H4 (cell line): Measurements from ENCODE around the gene CNTNAP3. TPM values are rescaled to one million over a fixed set of nuclear protein-coding genes. Genes with fewer than 3 reads are reported as not detected.
"Not testable (repeated sequence)": the region's sequence is repeated elsewhere in the genome, so short reads cannot be mapped to it uniquely, and the experiment has no call there.

Experiments used
- DNase-seq: peaks from one replicate; pipeline ENCODE4 v3.0.0-alpha.2; 2015; ENCODE audit warnings: low spot score
- total RNA-seq: library from RNA; depleted of rRNA; stranded (reverse); fragments of >200 nt; shearing (Covaris generic); gene quantifications from 2 replicates; pipeline ENCODE4 v1.2.3, GENCODE V29; 2014; rRNA removed

CNTNAP3 gene
- total RNA-seq: 12.8 and 18.6 TPM in 2 replicates

- not testable (repeated sequence) for DNase-seq
These were observed at the start of gene CNTNAP3 for GRCh38 chr9:39287980-39288379. TSS of gene CNTNAP3 (minus strand) at chr9:39288167. CDS start at chr9:39288064, 103 bp downstream.

GRCh38 chr9:39279995-39280394, 8.0 kb downstream of the CNTNAP3 start:
- not testable (repeated sequence) for DNase-seq

GRCh38 chr9:39242513-39242912, 45.5 kb downstream of the CNTNAP3 start:
- DNase-seq: not testable (repeated sequence)

GRCh38 chr9:39232130-39232991, 55.6 kb downstream of the CNTNAP3 start:
- DNase-seq: not testable (repeated sequence)

- not testable (repeated sequence) for DNase-seq
These were observed 72.0 kb downstream of the CNTNAP3 start for GRCh38 chr9:39215976-39216375.

- not testable (repeated sequence) for DNase-seq
These were observed 78.2 kb downstream of the CNTNAP3 start for GRCh38 chr9:39209773-39210172.

GRCh38 chr9:39206643-39207042, 81.3 kb downstream of the CNTNAP3 start:
- DNase-seq: not testable (repeated sequence)

- DNase-seq: not testable (repeated sequence)
These were observed 82.1 kb downstream of the CNTNAP3 start for GRCh38 chr9:39205842-39206241.

GRCh38 chr9:39200412-39200811, 87.6 kb downstream of the CNTNAP3 start:
- not testable (repeated sequence) for DNase-seq

GRCh38 chr9:39198000-39198709, 89.8 kb downstream of the CNTNAP3 start:
- not testable (repeated sequence) for DNase-seq

GRCh38 chr9:39171370-39171769, 116.6 kb downstream of the CNTNAP3 start:
- not testable (repeated sequence) for DNase-seq

- not testable (repeated sequence) for DNase-seq
These were observed 130.3 kb downstream of the CNTNAP3 start for GRCh38 chr9:39157714-39158113.

- not testable (repeated sequence) for DNase-seq
These were observed 155.0 kb downstream of the CNTNAP3 start for GRCh38 chr9:39132826-39133552.

GRCh38 chr9:39121401-39121800, 166.6 kb downstream of the CNTNAP3 start:
- not testable (repeated sequence) for DNase-seq

GRCh38 chr9:39111746-39112145, 176.2 kb downstream of the CNTNAP3 start:
- not testable (repeated sequence) for DNase-seq

- no peak for DNase-seq
These were observed 179.8 kb downstream of the CNTNAP3 start for GRCh38 chr9:39108145-39108544.

- not testable (repeated sequence) for DNase-seq
These were observed 190.8 kb downstream of the CNTNAP3 start for GRCh38 chr9:39097208-39097607.

GRCh38 chr9:39085311-39085710, 202.7 kb downstream of the CNTNAP3 start:
- DNase-seq: not testable (repeated sequence)

- DNase-seq: not testable (repeated sequence)
These were observed 205.4 kb downstream of the CNTNAP3 start for GRCh38 chr9:39082574-39082973.

- not testable (repeated sequence) for DNase-seq
These were observed 207.9 kb downstream of the CNTNAP3 start for GRCh38 chr9:39080081-39080480.

- DNase-seq: not testable (repeated sequence)
These were observed 209.2 kb downstream of the CNTNAP3 start for GRCh38 chr9:39078621-39079256.
